Erythroblast (primary cell): Measurements from ENCODE around the gene RAD54L.

ENCODE experiments used
- GATA1 ChIP-seq: IDR thresholded peaks from 2 replicates; pipeline ENCODE4 v1.6.1; 2011; ENCODE audit warnings: low read depth, mild to moderate bottlenecking, control low read depth, low read length, moderate library complexity
- POLR2A ChIP-seq: IDR thresholded peaks from 2 replicates; pipeline ENCODE4 v1.6.1; 2011; ENCODE audit warnings: mild to moderate bottlenecking, low read length

DNA sequence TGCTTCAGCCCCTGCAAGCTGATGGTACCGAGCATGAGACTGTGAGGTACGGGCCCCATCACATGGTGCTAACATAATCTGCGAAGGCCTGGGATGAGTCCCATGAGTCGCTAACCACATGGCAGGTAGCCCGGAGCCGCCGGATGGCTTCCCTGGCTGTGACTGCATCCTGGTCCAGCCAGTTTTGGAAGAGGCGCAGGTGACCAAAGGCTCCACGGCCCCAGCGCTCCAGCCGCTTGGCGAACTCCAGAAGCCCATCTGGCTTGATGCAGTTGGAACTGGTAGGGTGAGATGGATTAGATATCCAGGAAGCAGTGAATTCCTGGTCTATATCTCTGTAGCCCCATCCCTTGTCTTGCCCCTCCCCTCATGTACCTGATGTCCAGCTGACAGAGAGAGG is 31.2 kb downstream of the RAD54L start:
- TF ChIP-seq POLR2A, result no peak
- TF ChIP-seq GATA1, result no peak
